ENCODE results near the gene RBM47.
"Not testable (repeated sequence)": the region's sequence is repeated elsewhere in the genome, so short reads cannot be mapped to it uniquely, and the experiment has no call there.

RBM47 gene

GRCh38 chr4:40546506-40546905 lies 83.2 kb downstream of the RBM47 start:
- in situ Hi-C loops (cut with HindIII; ENCODE audit: low sequenced_read_pairs): no loop called here

DNA sequence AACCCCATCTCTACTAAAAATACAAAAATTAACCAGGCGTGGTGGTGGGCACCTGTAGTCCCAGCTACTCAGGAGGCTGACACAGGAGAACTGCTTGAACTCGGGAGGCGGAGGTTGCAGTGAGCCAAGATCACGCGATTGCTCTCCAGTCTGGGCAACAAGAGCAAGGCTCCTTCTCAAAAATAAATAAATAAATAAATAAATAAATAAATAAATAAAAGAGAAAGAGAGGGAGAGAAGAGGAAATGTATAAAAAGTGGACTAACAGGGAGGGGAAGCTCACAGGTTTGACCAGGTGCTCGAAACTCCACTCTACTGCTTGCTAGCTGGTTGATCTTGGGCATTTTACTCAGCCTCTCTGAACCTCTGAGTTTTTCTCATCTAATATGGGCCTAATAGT lies 84.2 kb downstream of the RBM47 start:
- in situ Hi-C loops (cut with HindIII; ENCODE audit: low sequenced_read_pairs): not testable (repeated sequence)

- in situ Hi-C loops (cut with HindIII; ENCODE audit: low sequenced_read_pairs): no loop called here
Measured at GRCh38 chr4:40544221-40544620, 85.4 kb downstream of the RBM47 start.

- in situ Hi-C loops (cut with HindIII; ENCODE audit: low sequenced_read_pairs): no loop called here
Measured at GRCh38 chr4:40540800-40541199, 88.9 kb downstream of the RBM47 start.

GRCh38 chr4:40536032-40536431 lies 93.6 kb downstream of the RBM47 start:
- in situ Hi-C loops (cut with HindIII; ENCODE audit: low sequenced_read_pairs): no loop called here

DNA sequence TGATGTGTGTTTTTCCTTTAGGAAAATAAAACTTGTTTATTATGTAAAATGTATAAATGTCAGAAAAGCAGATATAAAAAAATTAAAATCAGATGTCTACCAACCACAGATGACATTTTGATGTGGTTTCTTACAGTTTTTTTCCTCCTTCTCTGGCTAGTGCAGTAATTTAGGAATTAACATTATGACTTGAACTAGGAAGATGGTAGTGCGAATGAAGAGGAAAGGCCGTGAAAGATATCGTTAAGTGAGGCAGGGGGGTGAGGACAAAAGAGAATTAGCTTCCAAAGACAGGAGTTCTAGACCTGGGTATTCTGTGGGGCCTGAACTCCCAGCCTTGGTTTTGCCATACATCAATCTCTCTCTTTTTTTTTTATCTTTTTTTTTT lies 98.0 kb downstream of the RBM47 start:
- in situ Hi-C loops (cut with HindIII; ENCODE audit: low sequenced_read_pairs): no loop called here

- in situ Hi-C loops (cut with HindIII; ENCODE audit: low sequenced_read_pairs): no loop called here
Measured at GRCh38 chr4:40530961-40531635, 98.6 kb downstream of the RBM47 start.

- in situ Hi-C loops (cut with HindIII; ENCODE audit: low sequenced_read_pairs): no loop called here
Measured at GRCh38 chr4:40526741-40527140, 102.9 kb downstream of the RBM47 start.

DNA sequence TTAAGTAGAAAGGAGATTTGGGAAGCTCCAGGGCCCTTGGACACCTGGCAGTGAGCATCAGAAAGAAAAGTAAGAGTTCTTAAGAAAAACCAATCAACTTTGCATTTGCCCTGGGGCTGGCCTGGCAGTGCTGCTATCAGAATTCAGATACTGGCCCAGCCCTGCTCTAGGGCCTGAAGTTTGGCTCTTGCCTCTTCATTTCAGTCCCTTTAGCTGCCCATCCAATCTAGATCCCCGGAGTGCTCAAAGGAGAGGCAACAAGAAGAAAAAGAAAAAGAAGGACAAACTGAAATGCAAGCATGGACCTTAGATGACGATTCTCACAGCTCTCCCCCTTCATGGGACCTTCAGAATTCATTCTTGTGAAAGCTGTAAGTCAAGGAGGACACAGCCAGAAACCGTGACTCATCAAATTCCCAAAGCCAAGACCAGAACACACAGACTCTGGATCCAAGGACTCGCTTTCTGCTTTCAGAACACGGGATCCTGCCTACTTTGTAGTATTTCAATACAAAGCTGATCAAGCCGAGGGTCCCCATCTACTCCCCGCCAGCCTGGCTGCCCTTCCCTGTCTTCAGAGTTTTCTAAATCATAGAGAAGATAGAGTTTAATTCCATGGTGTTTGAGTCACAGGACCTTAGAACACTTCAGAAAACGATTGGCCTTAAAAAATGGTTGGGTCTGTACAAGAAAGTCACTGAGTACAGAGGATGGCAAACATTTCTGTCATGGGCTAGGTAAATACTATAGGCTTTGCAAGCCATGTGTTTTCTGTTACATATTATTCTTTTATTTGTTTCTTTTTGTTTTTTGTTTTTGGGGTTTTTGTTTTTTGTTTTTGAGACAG lies 103.7 kb downstream of the RBM47 start:
- in situ Hi-C loops (cut with HindIII; ENCODE audit: low sequenced_read_pairs): no loop called here

GRCh38 chr4:40524366-40525041 lies 105.2 kb downstream of the RBM47 start:
- in situ Hi-C loops (cut with HindIII; ENCODE audit: low sequenced_read_pairs): no loop called here

DNA sequence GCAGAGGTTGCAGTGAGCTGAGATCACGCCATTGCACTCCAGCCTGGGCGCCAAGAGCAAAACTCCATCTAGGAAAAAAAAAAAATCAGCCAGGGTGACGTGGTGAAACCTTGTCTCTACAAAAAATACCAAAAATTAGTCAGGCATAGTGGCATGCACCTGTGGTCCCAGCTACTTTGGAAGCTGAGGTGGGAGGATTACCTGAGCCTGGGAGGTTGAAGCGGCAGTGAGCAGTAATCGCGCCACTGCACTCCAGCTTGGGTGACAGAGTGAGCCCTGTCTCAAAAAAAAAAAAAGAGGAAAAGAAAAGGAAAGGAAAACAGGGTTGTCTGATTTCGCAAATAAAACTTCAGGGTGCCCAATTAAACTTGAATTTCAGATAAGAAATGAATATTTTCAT lies 106.1 kb downstream of the RBM47 start:
- in situ Hi-C loops (cut with HindIII; ENCODE audit: low sequenced_read_pairs): no loop called here

- in situ Hi-C loops (cut with HindIII; ENCODE audit: low sequenced_read_pairs): no loop called here
Measured at GRCh38 chr4:40521957-40522356, 107.7 kb downstream of the RBM47 start.

DNA sequence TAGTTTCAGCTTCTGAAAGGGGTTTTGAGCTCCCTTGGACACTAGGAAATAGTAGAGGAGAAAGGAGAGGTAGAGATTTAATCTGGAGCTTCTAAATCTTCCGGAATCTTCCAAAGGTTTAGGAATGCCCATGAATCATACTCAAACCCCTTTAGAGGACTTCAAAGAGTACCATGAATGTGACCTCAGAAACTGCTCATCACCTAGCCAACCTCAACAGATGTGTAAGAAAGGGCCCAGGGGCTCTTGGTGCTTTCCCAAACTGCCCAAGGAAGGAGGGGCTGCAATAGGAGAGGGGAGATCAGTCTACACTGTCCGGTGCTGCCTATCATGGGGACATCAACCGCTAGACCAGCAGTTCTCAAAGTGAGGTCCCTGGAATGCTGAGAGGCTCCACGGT lies 109.1 kb downstream of the RBM47 start:
- in situ Hi-C loops (cut with HindIII; ENCODE audit: low sequenced_read_pairs): no loop called here

GRCh38 chr4:40517081-40517480 lies 112.6 kb downstream of the RBM47 start:
- in situ Hi-C loops (cut with HindIII; ENCODE audit: low sequenced_read_pairs): not testable (repeated sequence)

DNA sequence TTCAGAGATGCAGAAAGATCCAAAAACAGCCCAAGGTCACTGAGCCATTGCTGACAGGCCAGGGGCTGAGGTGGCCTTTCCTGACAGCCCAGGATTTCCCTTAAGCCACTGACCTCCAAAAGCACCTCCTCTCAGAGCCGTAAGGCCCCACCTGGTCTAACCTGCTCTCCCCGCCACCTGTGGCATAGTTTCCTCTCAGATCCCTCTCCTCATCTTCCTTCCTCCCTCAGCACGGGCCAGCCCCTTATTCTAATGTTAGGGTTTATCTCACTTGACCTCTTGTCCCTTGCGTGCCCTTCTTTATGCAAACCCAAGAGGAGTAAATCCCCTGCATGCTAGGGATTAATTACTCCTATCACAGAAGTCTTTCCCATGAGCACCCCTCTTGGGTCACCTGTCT lies 113.0 kb downstream of the RBM47 start:
- in situ Hi-C loops (cut with HindIII; ENCODE audit: low sequenced_read_pairs): no loop called here

GRCh38 chr4:40515398-40516293 lies 114.0 kb downstream of the RBM47 start:
- in situ Hi-C loops (cut with HindIII; ENCODE audit: low sequenced_read_pairs): no loop called here

DNA sequence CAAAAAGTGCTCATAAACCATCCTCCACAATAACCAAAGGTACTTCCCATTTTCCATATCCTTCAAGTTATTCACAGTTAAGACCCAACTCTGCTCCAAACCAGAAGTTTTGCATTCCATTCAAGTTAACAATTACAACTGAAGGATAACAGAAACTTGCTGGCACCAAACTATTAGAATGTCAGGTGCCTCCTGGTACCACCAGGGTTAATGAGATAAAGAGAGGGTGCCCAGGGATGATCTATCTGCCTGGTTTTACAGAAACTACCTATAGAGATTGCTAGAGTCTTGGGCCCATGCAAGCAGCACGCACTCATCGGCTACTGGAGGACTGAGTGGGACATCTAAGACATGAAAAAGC lies 114.6 kb downstream of the RBM47 start:
- in situ Hi-C loops (cut with HindIII; ENCODE audit: low sequenced_read_pairs): no loop called here

DNA sequence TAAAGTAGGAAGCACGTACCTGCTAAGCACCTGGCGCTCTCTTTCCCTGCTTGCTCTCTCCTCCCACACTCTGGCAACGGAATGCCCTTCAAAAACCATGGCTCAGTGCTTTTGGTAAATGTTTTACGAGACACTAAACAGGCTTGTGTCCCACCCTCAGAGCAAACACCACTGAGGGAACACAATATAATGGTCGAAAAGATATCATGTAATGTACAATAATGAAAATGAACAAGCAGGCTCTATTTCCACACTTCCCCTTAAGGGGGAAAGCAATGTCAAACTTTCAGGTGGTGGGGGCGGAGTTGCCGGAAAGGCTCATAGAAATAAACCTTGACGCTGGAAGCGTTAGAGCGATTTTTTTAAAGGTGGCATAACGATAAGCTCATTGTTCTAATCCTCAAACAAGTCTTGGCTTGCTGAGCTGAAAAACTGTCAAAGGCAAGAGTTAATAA lies 115.1 kb downstream of the RBM47 start:
- in situ Hi-C loops (cut with HindIII; ENCODE audit: low sequenced_read_pairs): no loop called here

GRCh38 chr4:40511036-40511614 lies 118.5 kb downstream of the RBM47 start:
- in situ Hi-C loops (cut with HindIII; ENCODE audit: low sequenced_read_pairs): no loop called here

DNA sequence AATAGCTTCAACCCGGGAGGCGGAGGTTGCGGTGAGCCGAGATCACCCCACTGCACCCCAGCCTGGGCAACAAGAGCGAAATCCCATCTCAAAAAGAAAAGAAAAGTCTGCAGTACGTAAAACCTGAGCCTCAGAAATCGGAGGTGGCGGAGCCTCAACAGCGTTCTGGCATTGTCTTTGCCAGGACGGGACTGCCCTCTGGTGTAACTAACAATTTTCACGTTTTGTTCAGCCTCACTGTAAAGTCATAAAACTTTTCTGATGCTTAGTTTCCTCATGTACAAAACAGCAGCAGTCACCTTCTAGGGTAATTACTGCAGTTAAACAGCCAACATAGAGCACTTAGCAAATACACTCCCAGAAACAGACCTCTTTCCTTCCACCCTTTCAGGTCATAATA lies 121.7 kb downstream of the RBM47 start:
- in situ Hi-C loops (cut with HindIII; ENCODE audit: low sequenced_read_pairs): no loop called here

Data from endothelial cell of hepatic sinusoid (primary cell).